Testis (tissue), 3 donors: Measurements from ENCODE around the gene HMGXB3. TPM values are rescaled to one million over a fixed set of nuclear protein-coding genes. Genes with fewer than 3 reads are reported as not detected.
A peak's percentile ranks its signal among the peaks of the same experiment; 100 is the strongest.

Experiments
- DNase-seq: peaks from one replicate; pipeline ENCODE4 v3.0.0-alpha.2; 2019
- H3K27ac ChIP-seq, 2 donors: fragments of 200-600 bp; sonication (generic); one replicate each; pipeline ENCODE4 v1.5.1; 2019
- H3K27me3 ChIP-seq: fragments of 200-600 bp; sonication (generic); one replicate; pipeline ENCODE4 v1.5.1; 2019
- H3K36me3 ChIP-seq: fragments of 200-600 bp; sonication (generic); one replicate; pipeline ENCODE4 v1.5.1; 2017; ENCODE audit warnings: low read depth; ENCODE audit errors: missing control alignments
- H3K4me1 ChIP-seq: fragments of 200-600 bp; sonication (generic); one replicate; pipeline ENCODE4 v1.5.1; 2019
- H3K4me3 ChIP-seq, 2 donors: fragments of 200-600 bp; sonication (generic); one replicate each; pipeline ENCODE4 v1.5.1; 2017 to 2019
- H3K9me3 ChIP-seq: fragments of 200-600 bp; sonication (generic); one replicate; pipeline ENCODE4 v1.5.1; 2017
- CTCF ChIP-seq, 3 experiments: fragments of 450-650 bp in 2 of 3; fragments of 200-600 bp in 1 of 3; sonication (generic) in 1 of 3; IDR thresholded peaks; one replicate each; pipeline ENCODE4 v1.5.1; 2016 to 2019; ENCODE audit warnings: antibody characterized with exemption in 3 of 3, mild to moderate bottlenecking in 2 of 3, moderate library complexity in 1 of 3
- POLR2A ChIP-seq: fragments of 450-650 bp; IDR thresholded peaks from one replicate; pipeline ENCODE4 v1.6.1; 2017; ENCODE audit warnings: antibody characterized with exemption, mild to moderate bottlenecking, moderate library complexity
- WGBS, 2 donors: methylation state at CpG; one replicate each; pipeline ENCODE4 v1.1.5; 2018; 5-methylcytosine and 5-hydroxymethylcytosine counted together
- intact Hi-C: fragments of 100-400 bp; cut with DNase I; formaldehyde crosslinking; loops from one replicate; pipeline ENCODE4 v1.15.1; 2023; ENCODE audit warnings: low total_unique reads
- polyA plus RNA-seq: library from polyadenylated mRNA; stranded (reverse); fragments of 350-450 nt; fragmentation: Illumina TruSeq; extraction: RNeasy Lipid Tissue Mini Kit (QIAGEN cat#74804); gene quantifications from one replicate; pipeline ENCODE4 v1.2.3, GENCODE V29; 2014; ENCODE audit warnings: low read depth, low replicate concordance; ENCODE audit not compliant: insufficient read depth
- total RNA-seq, 2 donors: library from RNA; depleted of rRNA; stranded (reverse); fragments of >200 nt; gene quantifications; one replicate each; pipeline ENCODE4 v1.2.3, GENCODE V29; 2016

Gene HMGXB3
- total and polyA plus RNA-seq, 3 donors from 2014 or later: 33.5 to 72.5 (median 63.6) TPM

DNA sequence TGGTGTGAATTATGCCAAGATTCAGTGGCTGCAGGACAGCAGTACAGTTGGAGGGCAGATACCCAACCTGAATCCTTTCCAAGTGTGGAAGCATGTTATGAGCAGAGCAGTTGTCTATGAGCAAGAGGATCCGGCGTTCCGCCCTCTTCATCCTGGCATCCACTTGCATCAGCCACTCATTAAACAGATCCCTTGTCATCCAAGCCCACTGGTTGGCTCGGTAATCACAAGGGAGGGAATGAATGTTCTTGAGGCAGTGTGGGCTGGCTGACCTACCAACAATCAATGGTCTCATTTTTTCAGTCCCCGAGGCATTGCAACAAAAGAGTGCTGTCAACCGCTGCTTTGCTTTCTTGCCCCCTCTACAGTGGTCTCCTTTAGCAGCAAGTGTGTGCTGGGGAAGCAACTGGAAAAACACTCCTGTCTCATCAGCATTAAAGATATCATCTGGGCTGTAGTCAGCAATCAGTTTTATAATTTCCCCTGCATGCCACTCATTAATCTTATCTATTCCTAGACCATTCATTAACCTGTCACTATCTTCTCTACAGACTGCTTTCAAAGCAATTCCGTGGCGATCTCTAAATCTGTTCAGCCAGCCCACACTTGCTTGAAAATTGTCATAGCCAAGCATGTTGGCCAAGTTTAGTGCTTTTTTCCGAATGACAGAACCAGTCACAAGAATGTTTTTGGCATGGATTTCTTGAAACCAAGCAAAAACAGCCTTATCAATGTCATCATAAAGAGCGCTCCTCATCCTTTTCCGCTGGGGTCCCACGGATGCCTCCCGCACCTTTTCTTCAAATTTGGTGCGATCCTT, 4.9 kb upstream of the HMGXB3 start:
- Histone ChIP-seq H3K27me3 (no peaks in the 10 kb centered on the region), H3K4me3 (no peak overlapping the region), H3K36me3 (no peaks in the 10 kb centered on the region), H3K4me1 (peaks cover 9% of the 10 kb centered on the region), H3K9me3 (no peaks in the 10 kb centered on the region), H3K27ac (no peak overlapping the region)
- TF ChIP-seq POLR2A (no peak), CTCF (IDR thresholded peaks at IDR 0.05) (no peak)
- no peak for DNase-seq
- 90 to 93% methylated on average over 13 to 14 of the region's 14 CpGs for WGBS, 2 donors
- intact Hi-C loops: loop anchor here (10.0 kb wide), 2 partner anchors 161 to 361 kb away; no protein-coding TSS in a partner anchor

- no peak for TF ChIP-seq CTCF (IDR thresholded peaks at IDR 0.05)
- no peak for TF ChIP-seq POLR2A
- intact Hi-C loops: loop anchor here (10.0 kb wide), 2 partner anchors 162 to 362 kb away; no protein-coding TSS in a partner anchor
- Histone ChIP-seq H3K4me3 (no peak overlapping the region), H3K9me3 (no peaks in the 10 kb centered on the region), H3K27ac (no peak overlapping the region), H3K36me3 (no peaks in the 10 kb centered on the region), H3K27me3 (no peaks in the 10 kb centered on the region), H3K4me1 (peaks cover 9% of the 10 kb centered on the region)
- 92 to 93% methylated on average over 6 of the region's 6 CpGs for WGBS, 2 donors
- no peak for DNase-seq
Measured at GRCh38 chr5:149996205-149996890, 4.2 kb upstream of the HMGXB3 start.

GRCh38 chr5:149998281-149998680, 2.3 kb upstream of the HMGXB3 start:
- Histone ChIP-seq H3K4me1 (peaks cover 26% of the 10 kb centered on the region), H3K27me3 (no peaks in the 10 kb centered on the region), H3K4me3 (no peak overlapping the region), H3K9me3 (no peaks in the 10 kb centered on the region), H3K36me3 (no peaks in the 10 kb centered on the region), H3K27ac (no peak overlapping the region)
- intact Hi-C loops: loop anchor here (10.0 kb wide), 2 partner anchors 163 to 363 kb away; no protein-coding TSS in a partner anchor
- no peak for DNase-seq
- TF ChIP-seq POLR2A: no peak
- 93 to 100% methylated on average over 3 of the region's 3 CpGs for WGBS, 2 donors

- Histone ChIP-seq H3K4me3 (peak overlapping the region; percentile 92 to 97), H3K27ac (peak overlapping the region in 1 of 2 donors; percentile 98), H3K36me3 (no peaks in the 10 kb centered on the region), H3K9me3 (no peaks in the 10 kb centered on the region), H3K27me3 (no peaks in the 10 kb centered on the region), H3K4me1 (peaks cover 26% of the 10 kb centered on the region)
- WGBS, 2 donors: 53 to 56% methylated on average over 3 of the region's 3 CpGs
- DNase-seq: no peak
- intact Hi-C loops: loop anchor here (10.0 kb wide), 2 partner anchors 165 to 365 kb away; no protein-coding TSS in a partner anchor
- no peak for TF ChIP-seq CTCF (IDR thresholded peaks at IDR 0.05)
- TF ChIP-seq POLR2A: no peak
Measured at GRCh38 chr5:149999359-149999758, 1.2 kb upstream of the HMGXB3 start.

DNA sequence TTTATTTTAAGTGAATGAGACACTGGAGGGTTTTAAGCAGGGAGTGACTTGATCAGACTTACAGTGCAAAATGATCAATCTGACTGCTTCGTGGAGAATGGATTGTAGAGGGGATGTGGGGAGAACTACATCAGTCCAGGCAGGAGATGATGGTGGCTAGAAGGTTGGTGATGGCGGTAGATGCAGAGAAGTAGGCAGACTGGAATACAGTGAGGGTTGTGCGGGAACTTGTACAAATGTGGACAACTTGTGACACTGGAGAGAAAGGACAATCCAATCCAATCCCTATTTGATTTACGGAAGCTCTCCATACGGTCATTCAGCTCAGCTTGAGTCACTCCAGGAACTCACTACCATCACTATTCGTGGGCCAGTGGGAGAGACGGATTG, 678 bp upstream of the HMGXB3 start:
- H3K4me3 ChIP-seq: peak overlapping the region; percentile 92 to 97
- no peaks in the 10 kb centered on the region for H3K9me3 ChIP-seq
- 12 to 13% methylated on average over 7 of the region's 7 CpGs for WGBS, 2 donors
- no peaks in the 10 kb centered on the region for H3K27me3 ChIP-seq
- H3K4me1 ChIP-seq: peaks cover 26% of the 10 kb centered on the region
- no peaks in the 10 kb centered on the region for H3K36me3 ChIP-seq
- no peak for DNase-seq
- peak overlapping the region; percentile 93 to 98 for H3K27ac ChIP-seq
- intact Hi-C loops: loop anchor here (10.0 kb wide), 2 partner anchors 165 to 365 kb away; no protein-coding TSS in a partner anchor
- TF ChIP-seq CTCF (IDR thresholded peaks at IDR 0.05): no peak
- no peak for TF ChIP-seq POLR2A
